GM12801 (cell line): ENCODE results near the gene CMTM3.

ENCODE experiments used
- TF ChIP-seq, protein P1 (sequence below): IDR thresholded peaks from one replicate; pipeline ENCODE4 v1.5.1; 2011; ENCODE audit warnings: control low read depth; ENCODE audit not compliant: insufficient read length; ENCODE audit errors: extremely low read depth

The CMTM3 gene

DNA sequence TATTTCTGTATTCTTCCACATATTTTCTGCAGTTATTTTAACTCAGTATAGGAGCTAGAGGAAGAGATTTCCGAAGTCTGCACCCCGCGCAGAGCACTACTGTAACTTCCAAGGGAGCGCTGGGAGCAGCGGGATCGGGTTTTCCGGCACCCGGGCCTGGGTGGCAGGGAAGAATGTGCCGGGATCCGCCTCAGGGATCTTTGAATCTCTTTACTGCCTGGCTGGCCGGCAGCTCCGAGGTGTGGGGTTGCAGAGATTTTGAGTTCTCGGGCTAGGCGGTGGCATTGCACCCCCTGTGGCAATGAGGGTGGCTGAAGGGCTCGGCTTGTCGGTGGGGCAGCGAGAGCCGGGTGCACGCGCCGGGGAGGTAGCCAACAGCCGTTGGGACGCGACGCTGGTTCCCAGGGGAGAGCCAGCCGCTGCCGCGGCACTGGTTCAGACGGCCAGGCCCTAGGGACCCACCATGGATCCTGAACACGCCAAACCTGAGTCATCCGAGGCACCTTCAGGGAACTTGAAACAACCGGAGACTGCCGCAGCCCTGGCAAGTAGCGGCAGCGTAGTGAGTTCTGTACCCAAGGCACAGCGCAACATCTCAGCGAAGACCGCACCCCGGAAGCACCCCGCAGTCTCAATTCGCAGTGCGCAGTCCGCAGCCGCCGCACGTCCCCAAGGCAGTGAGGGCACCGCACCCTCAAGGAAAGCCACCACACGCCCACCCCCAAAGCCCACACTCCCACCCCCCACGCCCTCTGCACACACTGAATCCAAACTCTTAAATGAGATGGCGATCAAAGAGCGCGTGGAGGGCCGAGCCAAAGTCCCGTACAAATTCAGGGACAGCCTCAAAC, 38.2 kb upstream of the CMTM3 start, which contains the start of gene CMTM1:
Gene CMTM1 (plus strand): TSS at position 389 of the 851 bp plus-strand sequence. CDS start 75 bp downstream, at position 464.
- TF ChIP-seq, protein P1, sequence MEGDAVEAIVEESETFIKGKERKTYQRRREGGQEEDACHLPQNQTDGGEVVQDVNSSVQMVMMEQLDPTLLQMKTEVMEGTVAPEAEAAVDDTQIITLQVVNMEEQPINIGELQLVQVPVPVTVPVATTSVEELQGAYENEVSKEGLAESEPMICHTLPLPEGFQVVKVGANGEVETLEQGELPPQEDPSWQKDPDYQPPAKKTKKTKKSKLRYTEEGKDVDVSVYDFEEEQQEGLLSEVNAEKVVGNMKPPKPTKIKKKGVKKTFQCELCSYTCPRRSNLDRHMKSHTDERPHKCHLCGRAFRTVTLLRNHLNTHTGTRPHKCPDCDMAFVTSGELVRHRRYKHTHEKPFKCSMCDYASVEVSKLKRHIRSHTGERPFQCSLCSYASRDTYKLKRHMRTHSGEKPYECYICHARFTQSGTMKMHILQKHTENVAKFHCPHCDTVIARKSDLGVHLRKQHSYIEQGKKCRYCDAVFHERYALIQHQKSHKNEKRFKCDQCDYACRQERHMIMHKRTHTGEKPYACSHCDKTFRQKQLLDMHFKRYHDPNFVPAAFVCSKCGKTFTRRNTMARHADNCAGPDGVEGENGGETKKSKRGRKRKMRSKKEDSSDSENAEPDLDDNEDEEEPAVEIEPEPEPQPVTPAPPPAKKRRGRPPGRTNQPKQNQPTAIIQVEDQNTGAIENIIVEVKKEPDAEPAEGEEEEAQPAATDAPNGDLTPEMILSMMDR = no peak

DNA sequence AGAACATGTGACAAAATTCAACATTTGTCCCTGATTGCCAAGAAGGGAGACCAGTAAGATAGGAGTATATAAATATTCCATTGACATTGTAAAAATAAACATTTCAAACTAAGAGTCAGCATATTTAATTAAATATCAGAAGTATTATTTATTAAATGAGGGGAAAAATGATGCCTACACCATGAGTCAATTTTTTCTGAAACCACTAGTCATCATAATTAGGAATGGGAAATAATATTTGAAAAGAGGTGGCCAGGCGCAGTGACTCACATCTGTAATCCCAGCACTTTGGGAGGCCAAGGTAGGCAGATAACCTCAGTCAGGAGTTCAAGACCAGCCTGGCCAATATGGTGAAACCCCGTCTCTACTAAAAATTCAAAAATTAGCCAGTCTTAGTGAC, 36.1 kb upstream of the CMTM3 start:
- TF ChIP-seq, protein P1 = no peak

DNA sequence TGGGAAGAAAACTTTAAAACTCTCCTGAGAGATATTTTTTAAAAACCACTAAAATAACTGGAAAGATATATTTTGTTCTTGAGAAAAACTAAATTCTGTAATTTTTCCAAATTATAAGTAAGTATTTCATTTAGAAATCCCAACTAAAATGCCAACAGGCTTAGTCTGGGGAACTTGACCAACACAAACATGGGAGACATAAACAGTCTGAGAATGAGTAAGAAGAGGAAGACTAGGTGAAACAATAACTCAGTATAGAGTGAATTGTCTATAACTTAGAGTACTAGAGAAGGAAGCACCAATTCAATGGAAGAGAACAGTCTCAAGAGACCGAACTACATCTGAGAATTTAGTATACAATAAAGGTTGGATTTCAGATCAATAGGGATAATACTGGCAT, 35.4 kb upstream of the CMTM3 start:
- TF ChIP-seq, protein P1 = no peak

- TF ChIP-seq, protein P1 = no peak
These were observed 34.6 kb upstream of the CMTM3 start for GRCh38 chr16:66569827-66570405.

- TF ChIP-seq, protein P1 = no peak
These were observed 32.1 kb upstream of the CMTM3 start for GRCh38 chr16:66572356-66572755.

GRCh38 chr16:66574081-66574480, 30.4 kb upstream of the CMTM3 start:
- TF ChIP-seq, protein P1 = no peak

DNA sequence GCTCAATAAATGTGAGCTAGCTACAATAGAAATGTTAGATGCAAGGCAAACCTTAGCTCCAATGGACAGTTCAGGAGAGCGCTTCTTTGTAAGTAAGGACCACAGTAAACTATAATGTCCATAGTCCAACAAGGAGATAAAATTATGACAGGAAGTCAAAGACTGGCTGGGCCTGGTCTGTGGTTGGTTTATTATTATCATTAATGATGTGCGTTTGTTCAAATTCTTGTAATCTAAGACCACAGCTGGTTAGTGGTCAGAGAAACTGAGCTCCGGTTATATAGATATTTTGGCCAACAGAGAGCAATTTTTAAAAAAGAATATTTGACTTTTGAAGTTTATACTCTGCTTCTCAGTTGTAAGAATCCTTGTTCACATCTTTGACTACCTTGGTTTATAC, 30.0 kb upstream of the CMTM3 start:
- TF ChIP-seq, protein P1 = no peak
